ENCODE measurements around the gene KCTD15.

GRCh38 chr19:33804021-33804799 lies 7.5 kb downstream of the KCTD15 start:
- no peak for TF ChIP-seq POLR2AphosphoS5 (IDR thresholded peaks at IDR 0.05; ENCODE audit: low read depth, low read length)
- no peak for TF ChIP-seq TAF1 (IDR thresholded peaks at IDR 0.05; ENCODE audit: borderline replicate concordance, low read depth, low read length)

Measured in GM12892 (cell line).